ENCODE data around the gene ITPKB.

ITPKB gene

GRCh38 chr1:226699166-226699565, 39.9 kb downstream of the ITPKB start:
- DNase-seq (ENCODE audit: low read depth, low spot score) = no peak
- ChIA-PET CTCF (interaction anchor here (0.9 kb wide), 1 partner anchor 65 kb away, joined by 6 read pairs; no protein-coding TSS in a partner anchor), POLR2A (no interaction called here)
- H3K4me3 ChIP-seq (ENCODE audit: low read depth, low read length) = no peak overlapping the region
- TF ChIP-seq CTCF (IDR thresholded peaks at IDR 0.05; ENCODE audit: insufficient read depth, low read length, missing control alignments) = no peak

- ChIA-PET POLR2A (no interaction called here), CTCF (no interaction called here)
- H3K4me3 ChIP-seq (ENCODE audit: low read depth, low read length) = no peak overlapping the region
- DNase-seq (ENCODE audit: low read depth, low spot score) = no peak
- no peak for TF ChIP-seq CTCF (IDR thresholded peaks at IDR 0.05; ENCODE audit: insufficient read depth, low read length, missing control alignments)
Measured at GRCh38 chr1:226698659-226699058, 40.4 kb downstream of the ITPKB start.

GRCh38 chr1:226697929-226698544, 41.0 kb downstream of the ITPKB start:
- CTCF ChIA-PET = no interaction called here
- TF ChIP-seq CTCF (IDR thresholded peaks at IDR 0.05; ENCODE audit: insufficient read depth, low read length, missing control alignments) = no peak
- no peak overlapping the region for H3K4me3 ChIP-seq (ENCODE audit: low read depth, low read length)
- POLR2A ChIA-PET = interaction anchor here (0.7 kb wide), 1 partner anchor 11 kb away, joined by 3 read pairs; no protein-coding TSS in a partner anchor
- no peak for DNase-seq (ENCODE audit: low read depth, low spot score)

GRCh38 chr1:226697151-226697928, 41.7 kb downstream of the ITPKB start:
- no peak overlapping the region for H3K4me3 ChIP-seq (ENCODE audit: low read depth, low read length)
- no peak for TF ChIP-seq CTCF (IDR thresholded peaks at IDR 0.05; ENCODE audit: insufficient read depth, low read length, missing control alignments)
- ChIA-PET CTCF (no interaction called here), POLR2A (interaction anchor here (0.7 kb wide), 1 partner anchor 12 kb away, joined by 3 read pairs; no protein-coding TSS in a partner anchor)
- no peak for DNase-seq (ENCODE audit: low read depth, low spot score)

GRCh38 chr1:226696547-226696946, 42.5 kb downstream of the ITPKB start:
- ChIA-PET POLR2A (interaction anchor here (0.7 kb wide), 1 partner anchor 407 kb away, joined by 3 read pairs; no protein-coding TSS in a partner anchor), CTCF (interaction anchor here (1.2 kb wide), 1 partner anchor 9 kb away, joined by 3 read pairs; no protein-coding TSS in a partner anchor)
- DNase-seq (ENCODE audit: low read depth, low spot score) = no peak
- no peak for TF ChIP-seq CTCF (IDR thresholded peaks at IDR 0.05; ENCODE audit: insufficient read depth, low read length, missing control alignments)
- no peak overlapping the region for H3K4me3 ChIP-seq (ENCODE audit: low read depth, low read length)

- CTCF ChIA-PET = interaction anchor here (1.2 kb wide), 1 partner anchor 8 kb away, joined by 3 read pairs; no protein-coding TSS in a partner anchor
- POLR2A ChIA-PET = no interaction called here
- H3K4me3 ChIP-seq (ENCODE audit: low read depth, low read length) = no peak overlapping the region
- DNase-seq (ENCODE audit: low read depth, low spot score) = no peak
- TF ChIP-seq CTCF (IDR thresholded peaks at IDR 0.05; ENCODE audit: insufficient read depth, low read length, missing control alignments) = no peak
Measured at GRCh38 chr1:226695335-226695900, 43.7 kb downstream of the ITPKB start.

All from AG04449 (cell line).